ENCODE data around the gene ADAMTS13. TPM values are rescaled to one million over a fixed set of nuclear protein-coding genes. Genes with fewer than 3 reads are reported as not detected.

ADAMTS13 gene
- polyA plus RNA-seq, 1 donor from 2014 or later: 13.5 TPM

- peaks cover 5% of the 10 kb centered on the region for H3K36me3 ChIP-seq (ENCODE audit: insufficient read depth, low read length)
- H3K9ac ChIP-seq (ENCODE audit: low read length): no peak overlapping the region
- TF ChIP-seq RAD21 (conservative IDR thresholded peaks at IDR 0.05) (no peak), TAF1 (IDR thresholded peaks at IDR 0.05; ENCODE audit: low read depth) (no peak), POLR2AphosphoS5 (IDR thresholded peaks at IDR 0.05) (no peak), CTCF (IDR thresholded peaks at IDR 0.05; ENCODE audit: poor library complexity, severe bottlenecking) (no peak), EZH2 (IDR thresholded peaks at IDR 0.05; ENCODE audit: borderline replicate concordance, insufficient read depth, low read length, poor library complexity, severe bottlenecking) (no peak), EP300 (conservative IDR thresholded peaks at IDR 0.05; ENCODE audit: poor library complexity, severe bottlenecking) (no peak), MXI1 (conservative IDR thresholded peaks at IDR 0.05; ENCODE audit: poor library complexity, severe bottlenecking) (no peak), SMC3 (conservative IDR thresholded peaks at IDR 0.05; ENCODE audit: poor library complexity) (no peak)
- TF ChIP-seq, protein P1, sequence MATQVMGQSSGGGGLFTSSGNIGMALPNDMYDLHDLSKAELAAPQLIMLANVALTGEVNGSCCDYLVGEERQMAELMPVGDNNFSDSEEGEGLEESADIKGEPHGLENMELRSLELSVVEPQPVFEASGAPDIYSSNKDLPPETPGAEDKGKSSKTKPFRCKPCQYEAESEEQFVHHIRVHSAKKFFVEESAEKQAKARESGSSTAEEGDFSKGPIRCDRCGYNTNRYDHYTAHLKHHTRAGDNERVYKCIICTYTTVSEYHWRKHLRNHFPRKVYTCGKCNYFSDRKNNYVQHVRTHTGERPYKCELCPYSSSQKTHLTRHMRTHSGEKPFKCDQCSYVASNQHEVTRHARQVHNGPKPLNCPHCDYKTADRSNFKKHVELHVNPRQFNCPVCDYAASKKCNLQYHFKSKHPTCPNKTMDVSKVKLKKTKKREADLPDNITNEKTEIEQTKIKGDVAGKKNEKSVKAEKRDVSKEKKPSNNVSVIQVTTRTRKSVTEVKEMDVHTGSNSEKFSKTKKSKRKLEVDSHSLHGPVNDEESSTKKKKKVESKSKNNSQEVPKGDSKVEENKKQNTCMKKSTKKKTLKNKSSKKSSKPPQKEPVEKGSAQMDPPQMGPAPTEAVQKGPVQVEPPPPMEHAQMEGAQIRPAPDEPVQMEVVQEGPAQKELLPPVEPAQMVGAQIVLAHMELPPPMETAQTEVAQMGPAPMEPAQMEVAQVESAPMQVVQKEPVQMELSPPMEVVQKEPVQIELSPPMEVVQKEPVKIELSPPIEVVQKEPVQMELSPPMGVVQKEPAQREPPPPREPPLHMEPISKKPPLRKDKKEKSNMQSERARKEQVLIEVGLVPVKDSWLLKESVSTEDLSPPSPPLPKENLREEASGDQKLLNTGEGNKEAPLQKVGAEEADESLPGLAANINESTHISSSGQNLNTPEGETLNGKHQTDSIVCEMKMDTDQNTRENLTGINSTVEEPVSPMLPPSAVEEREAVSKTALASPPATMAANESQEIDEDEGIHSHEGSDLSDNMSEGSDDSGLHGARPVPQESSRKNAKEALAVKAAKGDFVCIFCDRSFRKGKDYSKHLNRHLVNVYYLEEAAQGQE (IDR thresholded peaks at IDR 0.05; ENCODE audit: borderline replicate concordance): no peak
- H3K27me3 ChIP-seq (ENCODE audit: insufficient read depth, low read depth, low read length): no peaks in the 10 kb centered on the region
- no peaks in the 10 kb centered on the region for H3K9me2 ChIP-seq (ENCODE audit: insufficient read depth, low read length)
- no peak overlapping the region for H3K4me3 ChIP-seq (ENCODE audit: low read length)
- H4K20me1 ChIP-seq (ENCODE audit: insufficient read depth): peaks cover 3% of the 10 kb centered on the region
- H3K4me2 ChIP-seq (ENCODE audit: low read length): no peak overlapping the region
- H2AFZ ChIP-seq (ENCODE audit: low read depth, low read length): no peak overlapping the region
- no peaks in the 10 kb centered on the region for H3F3A ChIP-seq (ENCODE audit: insufficient read depth, low read length, poor library complexity, severe bottlenecking)
- H3K79me2 ChIP-seq (replicated peaks; ENCODE audit: insufficient read depth, low read length): peaks cover 23% of the 10 kb centered on the region
- H3K27ac ChIP-seq (ENCODE audit: low read length): no peak overlapping the region
- no peaks in the 10 kb centered on the region for H3K9me3 ChIP-seq (ENCODE audit: low read length)
Measured at GRCh38 chr9:133465984-133466383, 43.8 kb downstream of the ADAMTS13 start.

- no peak for TF ChIP-seq MXI1 (conservative IDR thresholded peaks at IDR 0.05; ENCODE audit: poor library complexity, severe bottlenecking)
- TF ChIP-seq EZH2 (IDR thresholded peaks at IDR 0.05; ENCODE audit: borderline replicate concordance, insufficient read depth, low read length, poor library complexity, severe bottlenecking): no peak
- TF ChIP-seq RAD21 (conservative IDR thresholded peaks at IDR 0.05): no peak
- TF ChIP-seq POLR2AphosphoS5 (IDR thresholded peaks at IDR 0.05): no peak
- no peak for TF ChIP-seq EP300 (conservative IDR thresholded peaks at IDR 0.05; ENCODE audit: poor library complexity, severe bottlenecking)
- TF ChIP-seq TAF1 (IDR thresholded peaks at IDR 0.05; ENCODE audit: low read depth): no peak
- no peak for TF ChIP-seq CTCF (IDR thresholded peaks at IDR 0.05; ENCODE audit: poor library complexity, severe bottlenecking)
- H3K36me3 ChIP-seq (ENCODE audit: insufficient read depth, low read length): peaks cover 5% of the 10 kb centered on the region
- H4K20me1 ChIP-seq (ENCODE audit: insufficient read depth): peaks cover 3% of the 10 kb centered on the region
- no peak overlapping the region for H3K27ac ChIP-seq (ENCODE audit: low read length)
- no peak overlapping the region for H3K9ac ChIP-seq (ENCODE audit: low read length)
- no peak overlapping the region for H3K4me2 ChIP-seq (ENCODE audit: low read length)
- no peaks in the 10 kb centered on the region for H3K9me3 ChIP-seq (ENCODE audit: low read length)
- no peak overlapping the region for H2AFZ ChIP-seq (ENCODE audit: low read depth, low read length)
- H3K79me2 ChIP-seq (replicated peaks; ENCODE audit: insufficient read depth, low read length): peaks cover 12% of the 10 kb centered on the region
- H3K4me3 ChIP-seq (ENCODE audit: low read length): no peak overlapping the region
- H3F3A ChIP-seq (ENCODE audit: insufficient read depth, low read length, poor library complexity, severe bottlenecking): no peaks in the 10 kb centered on the region
- no peaks in the 10 kb centered on the region for H3K9me2 ChIP-seq (ENCODE audit: insufficient read depth, low read length)
- H3K27me3 ChIP-seq (ENCODE audit: insufficient read depth, low read depth, low read length): no peaks in the 10 kb centered on the region
Measured at GRCh38 chr9:133467101-133467500, 44.9 kb downstream of the ADAMTS13 start.
